HG02938 (cell line): Measurements from ENCODE around the gene CACNA2D3.

ENCODE experiments used
- ATAC-seq: cut with Tn5 transposase; IDR thresholded peaks from one replicate; pipeline ENCODE4 v1.9.1; 2021; ENCODE audit warnings: mild to moderate bottlenecking, moderate library complexity; ENCODE audit not compliant: unreplicated experiment

The CACNA2D3 gene

DNA sequence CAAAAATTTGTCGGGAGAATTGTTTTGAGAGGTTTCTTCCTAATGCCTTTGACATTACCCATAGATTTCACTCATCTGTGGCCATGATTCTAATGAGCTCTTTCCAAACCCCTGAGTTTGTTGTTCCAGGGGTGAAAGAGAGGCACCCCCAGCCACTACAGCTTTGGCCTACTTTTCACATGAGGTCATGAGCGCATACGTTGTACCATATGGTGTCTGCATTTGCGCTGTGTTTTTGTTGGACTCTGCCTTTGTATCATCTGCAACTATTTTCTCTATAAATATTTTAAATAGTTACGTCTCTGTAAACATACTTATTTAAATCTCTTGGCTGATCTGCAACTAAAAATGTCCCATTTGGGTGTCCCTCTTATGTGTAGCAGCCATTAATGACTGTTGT is 697.6 kb downstream of the CACNA2D3 start:
- no peak for ATAC-seq

DNA sequence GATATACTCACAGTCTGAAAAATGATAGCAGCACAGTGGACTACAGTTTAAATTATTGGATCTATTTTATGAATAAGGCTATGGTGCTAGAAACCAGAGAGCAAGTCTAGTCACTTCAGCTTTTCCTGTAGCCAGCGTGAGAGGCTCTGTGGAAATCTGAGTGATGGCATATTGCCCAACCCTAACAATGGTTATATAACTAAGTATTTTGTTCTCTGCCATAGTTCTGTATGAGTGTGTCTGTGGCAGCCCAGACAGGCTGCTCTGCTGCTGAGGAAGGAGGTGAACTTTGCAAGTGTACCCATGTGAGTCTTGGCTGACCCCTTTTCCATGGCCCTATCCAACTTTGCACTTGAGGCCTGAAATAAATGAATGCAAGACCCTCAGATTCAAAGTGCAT is 699.9 kb downstream of the CACNA2D3 start:
- no peak for ATAC-seq

DNA sequence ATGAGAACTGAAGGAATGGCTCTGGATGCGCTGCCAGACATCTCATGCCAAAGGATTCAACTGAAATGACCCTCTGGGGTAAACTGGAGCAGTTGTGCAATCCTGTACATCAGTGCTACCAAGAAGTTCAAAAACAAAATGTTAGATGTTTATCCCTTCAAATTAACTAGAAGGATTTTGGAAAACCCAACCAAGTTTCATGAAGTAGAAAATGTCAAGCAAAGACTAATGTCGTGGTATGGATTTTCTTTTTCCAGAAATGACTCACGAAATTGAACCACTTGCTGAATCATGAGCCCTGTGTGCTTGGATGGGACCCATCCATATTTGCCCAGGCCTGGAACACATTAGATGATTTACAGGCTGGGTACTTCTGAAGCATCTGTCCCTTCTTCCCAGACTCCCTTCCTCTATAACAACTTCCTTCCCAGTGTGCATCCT is 703.9 kb downstream of the CACNA2D3 start:
- ATAC-seq: no peak

DNA sequence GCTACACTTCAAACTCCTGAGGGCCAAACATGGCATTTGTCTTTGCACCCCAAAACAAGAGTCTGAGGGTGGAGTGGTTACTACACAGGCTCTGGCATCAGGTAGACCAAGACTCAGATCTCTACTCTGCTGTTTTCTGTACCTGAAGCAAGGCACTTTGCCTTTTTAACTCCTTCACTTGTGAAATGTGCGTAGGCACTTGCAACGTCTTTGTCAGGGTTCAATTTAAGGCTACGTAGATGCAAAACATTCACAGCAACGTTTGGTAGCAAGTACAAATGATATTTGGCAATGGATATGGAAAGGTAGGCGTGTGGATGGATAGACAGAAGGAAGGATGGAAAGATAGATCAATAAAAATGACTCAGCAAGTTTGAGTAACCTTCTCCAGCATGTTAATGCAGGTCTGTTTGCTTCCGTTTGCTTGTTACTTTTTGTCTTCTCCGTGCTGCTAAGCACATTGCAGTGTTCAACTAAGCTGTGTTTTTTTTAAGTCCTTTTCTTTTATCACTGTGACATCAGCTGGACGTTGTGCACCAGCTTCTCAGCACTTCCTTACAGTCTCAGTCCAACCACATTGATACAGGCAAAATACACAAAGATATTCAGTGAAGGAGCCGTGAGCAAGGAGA is 704.8 kb downstream of the CACNA2D3 start:
- no peak for ATAC-seq

DNA sequence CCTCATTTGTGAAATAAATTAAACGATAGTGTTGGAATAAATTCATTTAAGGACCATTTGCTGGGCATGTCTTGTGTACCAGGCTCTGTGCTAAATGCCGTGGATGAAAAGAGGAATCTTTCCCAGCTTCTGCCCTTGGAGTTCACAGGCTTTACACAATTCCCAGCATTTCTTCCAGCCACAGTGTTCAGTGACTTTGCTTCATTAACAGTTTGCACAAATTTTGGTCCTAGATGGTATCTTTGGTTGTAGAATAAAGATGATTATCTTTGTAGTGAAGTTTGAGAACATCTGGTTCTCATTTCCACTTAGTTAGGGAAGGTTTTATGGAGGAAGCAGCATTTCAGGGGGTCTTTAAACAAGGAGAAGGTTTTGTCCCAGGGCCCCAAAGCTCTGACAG is 705.4 kb downstream of the CACNA2D3 start:
- ATAC-seq: no peak

DNA sequence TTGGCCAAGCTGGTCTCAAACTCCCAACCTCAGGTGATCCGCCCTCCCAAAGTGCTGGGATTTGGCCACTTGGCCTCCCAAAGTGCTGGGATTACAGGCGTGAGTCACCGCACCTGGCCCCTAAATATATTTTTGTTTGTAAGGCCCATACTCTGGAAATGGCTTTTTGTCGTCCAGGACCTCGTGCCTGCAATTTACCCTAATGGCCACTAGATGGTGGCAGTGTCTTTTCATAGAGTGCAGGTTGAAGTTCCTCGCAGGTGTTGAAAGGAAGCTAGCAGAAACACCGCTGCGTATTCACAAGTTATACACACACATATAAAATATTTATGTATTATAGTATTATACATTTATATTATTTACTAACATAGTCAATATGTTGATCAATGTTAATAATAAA is 708.3 kb downstream of the CACNA2D3 start:
- ATAC-seq: no peak

DNA sequence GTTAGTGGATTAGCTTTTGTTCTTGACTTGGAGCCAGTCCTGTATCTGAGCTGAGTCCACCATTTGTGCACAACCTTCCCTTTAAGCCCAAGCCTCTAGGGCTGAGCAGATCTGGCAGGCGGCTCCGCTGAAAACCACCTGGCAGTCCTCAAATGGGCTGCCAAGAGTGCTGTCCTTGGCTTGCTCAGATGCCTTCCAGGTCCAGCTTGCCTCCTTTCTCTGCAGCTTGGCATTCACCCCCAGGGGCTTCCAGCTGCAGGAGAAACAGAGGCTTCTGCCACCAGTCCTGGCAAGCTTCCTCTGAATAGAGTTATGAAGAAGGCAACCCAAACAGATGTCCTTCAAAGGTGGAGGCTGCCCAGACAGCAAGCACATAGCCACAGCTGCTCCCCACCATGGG is 708.8 kb downstream of the CACNA2D3 start:
- ATAC-seq: no peak

DNA sequence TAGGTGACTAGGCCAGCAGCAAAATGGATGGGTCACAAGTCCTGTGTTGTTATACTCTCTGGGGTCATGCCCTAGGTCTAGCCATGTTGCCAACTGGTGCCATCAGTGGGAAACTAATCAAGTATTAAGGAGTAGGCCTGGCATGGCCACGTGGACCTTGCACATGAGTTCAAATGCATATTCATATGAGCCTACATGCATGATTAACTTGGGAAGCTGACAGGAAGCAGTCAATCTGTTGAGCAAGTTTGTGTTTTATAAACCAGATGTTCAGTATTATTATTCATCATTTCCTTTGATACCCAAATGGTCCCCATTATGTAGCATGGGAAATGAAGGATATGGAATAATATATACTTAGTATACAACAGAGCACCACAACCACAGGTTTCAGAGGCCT is 710.5 kb downstream of the CACNA2D3 start:
- no peak for ATAC-seq

DNA sequence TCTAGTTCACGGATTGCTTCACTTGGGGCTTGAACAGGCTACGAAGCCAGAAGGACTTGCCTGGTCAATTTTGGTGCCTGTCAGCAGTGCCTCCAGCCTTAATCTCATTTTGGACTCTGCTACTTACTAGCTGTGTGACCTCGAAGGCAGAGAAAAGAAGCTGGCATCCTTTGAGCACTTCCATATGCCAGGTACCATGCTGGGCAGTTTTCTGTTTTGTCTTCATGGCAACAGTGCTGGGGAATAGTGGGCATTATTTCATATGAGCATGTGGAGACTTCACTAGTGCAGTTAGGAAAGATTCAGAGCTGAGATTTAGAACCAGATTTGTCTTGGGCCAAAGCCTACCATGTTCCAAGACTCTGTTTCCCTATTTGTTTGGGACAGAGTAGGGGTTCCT is 713.3 kb downstream of the CACNA2D3 start:
- no peak for ATAC-seq

DNA sequence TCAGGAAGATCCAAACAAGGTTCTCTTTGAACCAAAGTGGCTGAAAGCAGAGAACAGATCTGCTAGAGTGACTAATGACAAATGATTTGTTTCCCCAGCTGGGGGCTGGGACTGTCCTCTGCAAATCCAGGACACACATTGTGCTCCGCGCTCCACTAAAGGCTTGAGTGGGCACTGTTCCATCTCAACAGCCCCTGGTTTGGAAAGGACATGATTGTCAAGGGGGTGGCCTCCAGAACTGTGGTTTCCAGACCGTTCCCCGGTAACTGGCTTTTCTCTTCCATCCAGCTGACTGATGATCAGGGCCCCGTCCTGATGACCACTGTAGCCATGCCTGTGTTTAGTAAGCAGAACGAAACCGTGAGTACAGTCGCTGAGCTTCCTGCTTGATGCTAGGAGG is 714.5 kb downstream of the CACNA2D3 start:
- ATAC-seq: no peak

DNA sequence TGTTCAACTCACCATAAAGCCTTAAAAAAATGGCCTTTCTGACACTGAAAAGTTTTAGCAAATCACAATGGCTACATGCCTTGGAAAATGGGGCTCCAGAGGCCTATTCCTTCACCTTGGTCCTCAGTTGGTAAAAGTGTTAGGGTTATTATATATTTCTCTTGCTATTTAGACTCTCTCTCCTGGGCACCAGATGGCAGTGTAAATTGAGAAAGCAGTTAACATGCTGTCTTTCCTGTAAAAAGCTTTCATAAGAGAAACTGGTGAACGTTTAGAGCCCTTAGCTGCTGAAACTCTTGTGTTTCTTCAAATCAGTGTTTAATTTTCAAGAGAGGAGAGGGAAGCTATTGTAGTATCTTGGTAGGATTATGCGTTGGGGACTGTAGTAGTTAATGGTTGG is 715.6 kb downstream of the CACNA2D3 start:
- ATAC-seq: no peak

DNA sequence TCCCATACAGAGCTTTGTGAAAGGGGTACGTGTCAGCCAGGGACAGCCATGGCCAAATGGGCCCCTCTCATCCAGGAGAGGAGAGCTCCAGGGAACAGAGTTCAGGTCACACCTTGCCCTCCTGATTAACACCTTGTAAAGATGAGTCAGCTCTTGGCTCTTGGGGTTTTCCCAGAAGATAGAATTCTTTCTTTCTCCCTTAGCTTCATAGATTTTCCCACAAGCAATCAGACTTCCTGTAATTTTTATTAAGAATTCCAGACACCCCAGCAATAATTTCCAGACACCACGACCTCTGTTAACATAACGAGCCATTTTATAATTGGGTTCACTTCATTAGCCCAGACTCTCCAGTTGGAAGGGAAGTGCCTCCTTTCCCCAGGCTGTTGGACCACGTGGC is 719.1 kb downstream of the CACNA2D3 start:
- ATAC-seq: no peak

DNA sequence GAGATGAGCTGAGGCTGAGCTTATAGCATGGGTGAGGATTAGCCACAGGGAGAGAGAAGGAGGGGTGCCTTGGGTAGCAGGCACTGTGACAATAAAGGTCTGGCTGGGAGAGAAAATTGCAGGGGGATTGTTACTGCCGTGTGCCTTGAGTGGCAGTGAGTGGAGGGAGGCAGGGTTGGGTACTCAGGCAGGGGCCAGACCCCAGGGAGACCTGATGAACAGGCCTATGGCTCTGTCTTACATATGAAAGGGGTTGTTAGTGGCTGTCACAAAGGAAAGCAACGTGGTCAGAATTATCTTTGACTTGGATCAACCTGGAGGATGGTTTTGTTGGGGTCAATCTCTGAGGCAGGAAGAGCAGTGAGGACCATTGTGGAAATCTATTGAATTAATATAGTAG is 721.0 kb downstream of the CACNA2D3 start:
- ATAC-seq: no peak

DNA sequence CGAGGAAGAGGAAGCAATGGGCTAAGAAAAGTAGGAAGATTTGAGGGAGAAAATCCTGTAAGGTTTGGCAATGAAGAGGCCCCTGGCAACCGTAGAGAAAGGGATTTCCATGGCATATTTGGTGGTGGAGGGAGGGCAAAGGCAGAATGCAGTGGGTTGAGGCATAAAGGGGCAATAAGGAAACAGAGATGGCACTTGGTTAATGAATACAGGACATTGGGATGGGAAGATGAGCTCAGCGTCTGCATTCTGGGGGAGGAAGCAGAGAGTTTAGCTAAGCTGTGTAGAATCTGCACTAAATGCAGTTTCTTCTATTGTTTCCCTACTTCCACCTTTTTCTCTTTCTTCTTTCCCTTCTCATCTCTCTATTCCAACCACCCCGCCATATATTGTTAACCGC is 721.9 kb downstream of the CACNA2D3 start:
- ATAC-seq: no peak

DNA sequence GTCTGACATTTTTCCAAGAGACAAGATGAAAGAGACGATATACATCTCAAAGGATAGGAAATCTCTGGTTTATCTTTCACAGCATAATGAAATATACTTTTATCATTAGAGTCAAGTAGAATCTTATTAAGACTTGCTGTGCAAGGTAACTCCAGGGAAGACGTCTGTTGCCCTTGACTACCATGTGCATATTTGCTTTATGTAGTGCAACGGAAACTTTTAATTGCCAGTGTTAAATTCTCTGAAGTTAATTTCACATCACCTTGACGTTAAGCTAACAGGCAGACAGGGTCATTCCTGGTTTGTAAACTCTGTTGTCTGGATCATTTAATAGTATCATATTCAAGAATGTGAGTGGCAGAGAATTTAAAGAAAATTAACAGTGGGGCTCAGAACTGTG is 722.7 kb downstream of the CACNA2D3 start:
- no peak for ATAC-seq

DNA sequence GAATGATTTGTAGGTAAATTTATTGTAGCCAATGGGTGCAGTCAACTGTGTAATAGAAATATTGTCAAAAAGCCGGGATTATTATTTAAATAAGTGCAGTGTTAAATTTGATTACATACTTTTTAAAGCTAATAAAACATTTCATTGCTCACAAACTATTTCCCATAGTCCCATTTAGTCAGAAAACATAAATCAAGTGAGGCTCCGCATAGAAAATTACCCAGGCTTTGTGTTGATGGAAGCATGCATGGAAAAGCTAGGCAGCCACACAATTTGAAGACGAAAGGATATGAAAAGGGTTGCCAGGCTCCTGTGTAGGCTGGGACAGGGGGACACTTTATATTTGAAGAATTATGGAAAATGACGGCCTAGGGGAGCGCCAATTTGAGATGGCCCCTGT is 723.2 kb downstream of the CACNA2D3 start:
- no peak for ATAC-seq

DNA sequence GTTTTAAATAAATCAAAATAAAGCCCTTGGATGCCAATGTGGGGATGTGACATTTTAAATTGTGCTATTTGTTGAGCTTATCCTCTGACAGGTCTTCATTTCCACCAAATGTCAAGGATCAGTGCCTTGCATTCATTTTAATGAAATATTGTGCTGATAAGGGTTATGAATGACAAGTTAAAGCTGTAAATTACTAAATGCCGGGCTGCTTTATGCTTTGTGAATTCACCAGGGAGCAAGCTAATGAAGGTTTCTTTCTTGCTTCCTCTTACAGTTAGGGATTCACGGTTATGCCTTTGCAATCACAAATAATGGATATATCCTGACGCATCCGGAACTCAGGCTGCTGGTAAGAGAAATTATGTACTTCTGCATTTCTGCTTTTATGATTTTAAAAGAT is 723.8 kb downstream of the CACNA2D3 start:
- ATAC-seq: no peak

DNA sequence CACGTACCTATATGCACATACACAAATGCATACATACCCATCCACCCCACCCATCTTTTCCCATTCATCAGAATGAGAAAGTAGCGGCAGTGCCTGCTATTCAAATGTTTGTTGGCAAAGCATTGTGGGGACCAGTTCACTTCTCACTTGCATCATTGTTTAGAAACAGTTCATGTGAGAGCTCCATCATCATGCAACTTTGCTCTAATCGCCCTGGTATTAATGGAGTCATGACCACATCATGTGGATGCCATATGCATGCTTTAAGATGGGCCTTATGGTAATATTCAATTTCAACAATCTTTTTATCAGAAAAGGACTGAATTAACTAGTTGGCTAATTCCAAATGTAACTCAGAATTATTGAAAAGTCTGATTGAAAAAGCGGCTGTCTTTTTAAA is 725.0 kb downstream of the CACNA2D3 start:
- ATAC-seq: no peak

DNA sequence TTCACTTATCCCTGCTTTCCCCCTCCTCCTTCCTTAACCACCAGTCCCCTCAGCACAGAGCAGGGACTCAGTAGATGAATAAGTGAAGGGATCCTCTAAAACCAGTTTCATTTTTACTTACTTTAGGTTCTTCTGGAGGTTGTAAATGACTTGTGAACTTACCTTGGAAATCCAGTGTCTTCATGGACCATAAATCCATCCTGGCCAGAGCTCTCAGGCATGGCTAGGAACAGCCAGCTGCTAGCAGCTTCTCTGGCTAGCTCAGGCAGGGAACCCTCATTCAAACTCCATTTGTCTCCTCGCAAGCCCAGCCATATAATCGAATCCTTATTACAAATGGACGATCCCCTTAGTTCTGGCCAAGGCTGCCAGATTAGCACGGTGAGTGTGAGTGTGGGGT is 727.0 kb downstream of the CACNA2D3 start:
- ATAC-seq: no peak

DNA sequence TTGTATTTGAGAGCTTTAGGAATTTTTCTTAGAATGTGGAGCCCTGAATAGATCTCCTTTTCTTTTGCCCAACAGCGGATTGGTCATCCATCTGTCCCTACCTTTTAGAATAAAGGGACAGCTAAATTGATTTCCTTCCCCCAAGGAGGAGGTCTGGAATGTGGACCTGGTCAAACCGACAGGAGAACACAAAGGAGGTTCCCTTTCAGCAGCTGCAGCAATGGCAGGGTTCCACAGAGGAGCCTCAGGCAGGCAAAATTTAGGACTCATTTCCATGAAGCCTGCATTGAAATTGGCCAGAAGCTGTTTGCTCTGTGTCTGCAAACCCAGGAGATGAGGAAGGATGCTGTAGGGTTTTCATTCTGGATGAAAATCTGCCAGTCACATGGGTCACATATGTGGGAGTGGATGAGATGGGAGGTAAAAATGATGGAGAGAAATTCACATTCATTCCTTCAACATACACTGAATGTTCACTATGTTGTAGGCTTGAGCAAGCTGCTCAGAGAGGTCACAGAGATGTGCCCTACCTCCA is 728.2 kb downstream of the CACNA2D3 start:
- no peak for ATAC-seq

DNA sequence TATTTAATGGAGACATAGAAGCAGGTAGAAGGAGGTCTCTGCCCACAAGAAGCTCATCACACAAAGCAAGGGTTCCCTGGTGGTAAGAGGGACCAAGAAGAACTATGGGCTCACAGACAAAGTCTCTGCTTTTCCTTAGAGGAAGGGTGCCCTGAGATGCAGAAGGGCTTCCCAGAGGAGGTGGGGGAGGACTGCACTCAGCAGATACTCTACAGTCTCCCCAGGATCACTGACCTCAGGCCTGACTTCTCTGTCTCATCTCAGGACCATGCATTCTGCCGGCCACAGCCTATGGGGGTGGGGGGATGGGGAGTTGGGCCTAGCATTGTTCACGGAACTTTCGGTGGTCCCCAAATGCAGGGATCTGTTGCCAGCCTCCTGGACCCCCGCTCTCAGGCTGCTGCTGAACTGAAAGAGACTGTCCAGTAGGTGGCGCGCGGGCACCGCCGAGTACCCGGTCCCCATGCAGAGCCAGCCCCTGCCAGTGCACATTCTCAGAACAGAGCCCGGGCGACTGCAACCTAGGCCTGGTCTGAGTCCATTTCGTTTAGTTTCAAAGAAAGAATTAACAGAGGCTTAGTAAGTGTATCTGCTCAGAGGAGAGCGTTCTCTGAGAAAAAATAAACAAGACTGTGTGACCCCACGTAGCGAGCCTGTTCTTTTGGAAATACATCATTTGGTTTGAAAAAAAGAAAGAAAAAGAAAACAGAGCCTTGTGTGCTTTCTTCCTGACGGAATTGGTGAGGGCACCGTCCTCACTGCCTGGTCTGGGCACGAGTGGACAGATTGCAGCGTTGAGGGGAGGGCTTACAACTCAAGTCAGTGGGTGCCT is 731.4 kb downstream of the CACNA2D3 start:
- peak; percentile 71 for ATAC-seq

DNA sequence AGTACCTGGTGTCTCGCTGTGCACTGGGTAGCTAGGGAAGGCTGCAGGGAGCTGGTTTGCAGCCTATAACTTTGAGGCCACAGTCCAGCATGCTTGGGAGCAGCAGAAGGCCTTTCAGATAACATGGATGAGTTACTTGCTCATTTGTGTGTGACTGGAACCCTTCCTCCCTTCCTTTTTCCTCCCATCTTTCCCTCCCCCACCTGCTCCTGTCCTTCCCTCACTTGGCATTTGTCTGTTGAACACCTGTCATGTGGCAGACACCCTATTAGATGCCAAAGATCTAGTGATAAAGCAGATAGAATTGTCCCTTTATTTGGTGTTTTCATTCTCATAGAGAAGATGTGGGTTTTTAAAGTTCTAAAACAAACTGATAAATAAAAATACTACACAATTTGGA is 733.9 kb downstream of the CACNA2D3 start:
- ATAC-seq: no peak
